HepG2 (cell line): ENCODE data around the gene CAMSAP1. TPM values are rescaled to one million over a fixed set of nuclear protein-coding genes. Genes with fewer than 3 reads are reported as not detected.

Source experiments
- ATAC-seq: fragments of 200-7000 bp; cut with Tn5 transposase; 3 replicates; pipeline ENCODE4 v1.9.1; 2020; ENCODE audit warnings: mild to moderate bottlenecking, moderate library complexity
- BruUV-seq: library from RNA; stranded (reverse); fragments of 400-500 nt; replicated peaks from 2 replicates; lab custom pipeline; 2021; lab: Mats Ljungman, UMichigan
- CTCF ChIA-PET: fragments of 300-600 bp; formaldehyde crosslinking; extraction: SDS; loops from one replicate; lab custom pipeline; 2021; ENCODE audit warnings: low total read pairs, inconsistent platforms, low intra/inter-chr PET ratio; lab: Yijun Ruan, JAX
- POLR2A ChIA-PET: fragments of 350-600 bp; sonication (Branson Sonifier 250); formaldehyde crosslinking; loops from one replicate; lab custom pipeline; 2020; ENCODE audit warnings: antibody characterized with exemption, inconsistent platforms; lab: Yijun Ruan, JAX
- DNase-seq: peaks from one replicate; pipeline ENCODE4 v3.0.0-alpha.2; 2015; ENCODE audit warnings: low spot score
- FAIRE-seq: peaks from 3 replicates; lab custom pipeline; 2011; peaks lifted over from hg19 to GRCh38; lab: Jason Lieb, UNC
- H2AFZ ChIP-seq: one replicate; pipeline ENCODE4 v1.6.1; 2011; ENCODE audit warnings: low read length, inconsistent platforms
- H3K27ac ChIP-seq: fragments of 300-600 bp; 3 replicates; pipeline ENCODE4 v1.8.0; 2011; ENCODE audit warnings: mixed run types, mild to moderate bottlenecking, mixed read lengths, low read length, inconsistent platforms; ENCODE audit not compliant: insufficient read depth; ENCODE audit errors: extremely low read length
- H3K27me3 ChIP-seq, 2 experiments: fragments of 200-600 bp in 1 of 2; 2 replicates in 1 of 2; 3 replicates in 1 of 2; pipeline versions ENCODE4 v1.6.0 to v1.8.0; 2011; ENCODE audit warnings: low read length in 2 of 2, mild to moderate bottlenecking in 2 of 2, moderate library complexity in 2 of 2, inconsistent platforms in 1 of 2; ENCODE audit not compliant: insufficient read depth in 2 of 2, control insufficient read depth in 1 of 2
- H3K36me3 ChIP-seq, 2 experiments: fragments of 200-600 bp in 1 of 2; replicated peaks in 1 of 2; 2 replicates in 1 of 2; 3 replicates in 1 of 2; pipeline versions ENCODE4 v1.5.1 to v1.8.0; 2011; ENCODE audit warnings: low read length in 2 of 2, inconsistent platforms in 1 of 2; ENCODE audit not compliant: insufficient read depth in 2 of 2, control insufficient read depth in 1 of 2
- H3K4me1 ChIP-seq: 2 replicates; pipeline ENCODE4 v1.5.1; 2012; ENCODE audit warnings: low read length, inconsistent platforms; ENCODE audit not compliant: insufficient read depth
- H3K4me2 ChIP-seq: 2 replicates; pipeline ENCODE4 v1.6.0; 2011; ENCODE audit warnings: low read depth, low read length, inconsistent platforms
- H3K4me3 ChIP-seq, 3 experiments: fragments of 200-600 bp in 1 of 3; sonication (generic), shearing (Covaris generic) in 1 of 3; replicated peaks in 1 of 3; 2 replicates each; pipeline ENCODE4 v1.5.1; 2011 to 2016; ENCODE audit warnings: low read length in 3 of 3, inconsistent platforms in 2 of 3, low read depth in 2 of 3, mild to moderate bottlenecking in 2 of 3, control low read depth in 1 of 3, mixed read lengths in 1 of 3; ENCODE audit not compliant: insufficient read depth in 1 of 3
- H3K79me2 ChIP-seq: one replicate; pipeline ENCODE4 v1.6.1; 2011; ENCODE audit warnings: low read length, inconsistent platforms; ENCODE audit not compliant: insufficient read depth
- H3K9ac ChIP-seq: 2 replicates; pipeline ENCODE4 v1.6.0; 2011; ENCODE audit warnings: mild to moderate bottlenecking, low read depth, low read length, inconsistent platforms; ENCODE audit not compliant: insufficient read depth
- H3K9me3 ChIP-seq: 2 replicates; pipeline ENCODE4 v1.5.1; 2012; ENCODE audit warnings: mild to moderate bottlenecking, low read length
- H4K20me1 ChIP-seq: 2 replicates; pipeline ENCODE4 v1.6.0; 2011; ENCODE audit warnings: inconsistent platforms, mild to moderate bottlenecking, low read length, moderate library complexity; ENCODE audit not compliant: insufficient read depth
- HNRNPH1 ChIP-seq: fragments of 200-400 bp; formaldehyde crosslinking; optimal IDR thresholded peaks from 2 replicates; pipeline ENCODE3; 2017; ENCODE audit warnings: mild to moderate bottlenecking, low read depth, low read length
- JUN ChIP-seq: sonication (generic); formaldehyde crosslinking; IDR thresholded peaks from 2 replicates; pipeline ENCODE4 v1.4.0; 2020; ENCODE audit warnings: mild to moderate bottlenecking, missing genetic modification reagents
- MEF2D ChIP-seq: sonication (generic); formaldehyde crosslinking; IDR thresholded peaks from 2 replicates; pipeline ENCODE4 v1.5.1; 2020; ENCODE audit warnings: mild to moderate bottlenecking, missing genetic modification reagents
- MTF1 ChIP-seq: sonication (generic); formaldehyde crosslinking; IDR thresholded peaks from 2 replicates; pipeline ENCODE4 v1.5.0; 2020; ENCODE audit warnings: missing genetic modification reagents
- SALL2 ChIP-seq: sonication (generic); formaldehyde crosslinking; IDR thresholded peaks from 2 replicates; pipeline ENCODE4 v1.8.1; 2023; ENCODE audit warnings: mild to moderate bottlenecking, missing genetic modification reagents, inconsistent platforms
- ZFP62 ChIP-seq: sonication (generic); formaldehyde crosslinking; IDR thresholded peaks from 2 replicates; pipeline ENCODE4 v1.4.0; 2020; ENCODE audit warnings: missing genetic modification reagents
- ZMYM3 ChIP-seq: sonication (generic); formaldehyde crosslinking; IDR thresholded peaks from 2 replicates; pipeline ENCODE4 v1.5.1; 2020; ENCODE audit warnings: mild to moderate bottlenecking, missing genetic modification reagents
- ZNF329 ChIP-seq: sonication (generic); formaldehyde crosslinking; IDR thresholded peaks from 2 replicates; pipeline ENCODE4 v1.9.0; 2021; ENCODE audit warnings: low read depth, mild to moderate bottlenecking, missing genetic modification reagents
- ZNF354B ChIP-seq: sonication (generic); formaldehyde crosslinking; IDR thresholded peaks from 2 replicates; pipeline ENCODE4 v1.8.0; 2022; ENCODE audit warnings: mild to moderate bottlenecking, missing genetic modification reagents
- ZNF562 ChIP-seq: sonication (generic); formaldehyde crosslinking; IDR thresholded peaks from 2 replicates; pipeline ENCODE4 v1.8.0; 2022; ENCODE audit warnings: missing genetic modification reagents, borderline replicate concordance
- ZNF607 ChIP-seq: sonication (generic); formaldehyde crosslinking; IDR thresholded peaks from 2 replicates; pipeline ENCODE4 v1.5.1; 2020; ENCODE audit warnings: missing genetic modification reagents, mild to moderate bottlenecking, borderline replicate concordance
- ZNF670 ChIP-seq: sonication (generic); formaldehyde crosslinking; IDR thresholded peaks from 2 replicates; pipeline ENCODE4 v1.8.0; 2022; ENCODE audit warnings: mild to moderate bottlenecking, missing genetic modification reagents, borderline replicate concordance
- ZNF879 ChIP-seq: sonication (generic); formaldehyde crosslinking; IDR thresholded peaks from 2 replicates; pipeline ENCODE4 v1.8.1; 2023; ENCODE audit warnings: missing genetic modification reagents
- WGBS: methylation state at CpG from one replicate; pipeline ENCODE4 v1.1.6; 2017; ENCODE audit warnings: low lambda C conversion rate; 5-methylcytosine and 5-hydroxymethylcytosine counted together
- in situ Hi-C: cut with HindIII; loops from 2 replicates; pipeline ENCODE4 v1.10.0; 2017; ENCODE audit warnings: low pct_unique_long_range_greater_than_20kb; ENCODE audit not compliant: extremely low pct_ligation_motif_present
- intact Hi-C: fragments of 100-400 bp; cut with micrococcal nuclease; formaldehyde crosslinking; loops from one replicate; pipeline ENCODE4 v1.10.0; 2022; ENCODE audit not compliant: unreplicated experiment
- polyA plus RNA-seq, 8 experiments: library from polyadenylated mRNA; depleted of rRNA in 3 of 8; stranded (reverse) in 7 of 8; unstranded in 1 of 8; fragments of >200 nt; fragmentation: Illumina TruSeq in 4 of 8; extraction: Trizol in 4 of 8; gene quantifications; 2 replicates each; pipeline versions ENCODE4 v1.2.1 to v1.2.3, GENCODE V29; 2011 to 2016; ENCODE audit warnings: low read depth in 4 of 8, missing spikeins in 1 of 8, mixed read lengths in 1 of 8; ENCODE audit not compliant: insufficient read depth in 1 of 8
- total RNA-seq, 5 experiments: library from RNA; depleted of rRNA; stranded (reverse); fragments of >200 nt; fragmentation: Illumina TruSeq; extraction: Trizol; gene quantifications; 2 replicates each; pipeline ENCODE4 v1.2.3, GENCODE V29; 2016; ENCODE audit warnings: low read depth in 1 of 5

CAMSAP1 gene
- total and polyA plus RNA-seq, 2 of the 13 experiments (the other 11 are each of a cell fraction or from before 2014, with no cell fraction given), result 3.8 to 12.4 TPM

- no TSS peak for BruUV-seq
- no peak overlapping the region for H3K27ac ChIP-seq
- no peak for DNase-seq
- no peak overlapping the region for H2AFZ ChIP-seq
- no peaks in the 10 kb centered on the region for H4K20me1 ChIP-seq
- no peak overlapping the region for H3K9ac ChIP-seq
- no peaks in the 10 kb centered on the region for H3K27me3 ChIP-seq
- ATAC-seq, result no peak
- no peaks in the 10 kb centered on the region for H3K4me1 ChIP-seq
- FAIRE-seq, result no peak
- no peaks in the 10 kb centered on the region for H3K79me2 ChIP-seq
- H3K36me3 ChIP-seq, result peaks cover 7 to 20% of the 10 kb centered on the region in 2 experiments; a peak in 4 of 5 replicates
- no peaks in the 10 kb centered on the region for H3K9me3 ChIP-seq
- ChIA-PET CTCF (no interaction called here), POLR2A (no interaction called here)
- intact Hi-C loops (no loop called here), in situ Hi-C loops (no loop called here)
- no peak overlapping the region for H3K4me3 ChIP-seq
- 93% methylated on average over 13 of the region's 13 CpGs for WGBS
- no peak overlapping the region for H3K4me2 ChIP-seq
- TF ChIP-seq HNRNPH1, result no peak
- no peak for TF ChIP-seq ZNF354B (CRISPR knock-in tag)
- TF ChIP-seq ZNF562, result no peak
- no peak for TF ChIP-seq MTF1
- TF ChIP-seq ZNF670 (CRISPR knock-in tag), result no peak
- TF ChIP-seq ZNF607, result no peak
- no peak for TF ChIP-seq ZNF879
- TF ChIP-seq JUN (CRISPR knock-in tag), result no peak
- TF ChIP-seq ZNF329 (CRISPR knock-in tag), result no peak
- TF ChIP-seq MEF2D (CRISPR knock-in tag), result no peak
- no peak for TF ChIP-seq ZFP62 (CRISPR knock-in tag)
- no peak for TF ChIP-seq ZMYM3 (CRISPR knock-in tag)
- TF ChIP-seq SALL2 (CRISPR knock-in tag), result no peak
Measured at GRCh38 chr9:135848341-135849047, 58.9 kb downstream of the CAMSAP1 start.
